Esophagus muscularis mucosa (tissue), 4 donors: Measurements from ENCODE around the gene FDXR. TPM values are rescaled to one million over a fixed set of nuclear protein-coding genes. Genes with fewer than 3 reads are reported as not detected.
A peak's percentile ranks its signal among the peaks of the same experiment; 100 is the strongest.

ENCODE experiments used
- DNase-seq: peaks from one replicate; pipeline ENCODE4 v3.0.0-alpha.2; 2017; ENCODE audit errors: extremely low spot score
- H3K27ac ChIP-seq, 4 donors: fragments of 200-600 bp; sonication (generic); replicated peaks in 1 of 4; 1 replicate in 3 of 4; 2 replicates in 1 of 4; pipeline ENCODE4 v1.5.1; 2016 to 2019; ENCODE audit warnings: mild to moderate bottlenecking in 1 of 4
- H3K27me3 ChIP-seq, 4 donors: fragments of 200-600 bp; sonication (generic); one replicate each; pipeline versions ENCODE4 v1.5.1 to v1.6.0; 2016 to 2019
- H3K36me3 ChIP-seq, 4 donors: fragments of 200-600 bp; sonication (generic); one replicate each; pipeline ENCODE4 v1.5.1; 2016 to 2019
- H3K4me1 ChIP-seq, 4 donors: fragments of 200-600 bp; sonication (generic); one replicate each; pipeline ENCODE4 v1.5.1; 2016 to 2019
- H3K4me3 ChIP-seq, 4 donors: fragments of 200-600 bp; sonication (generic); 1 replicate in 2 of 4; 2 replicates in 2 of 4; pipeline ENCODE4 v1.5.1; 2016 to 2019; ENCODE audit warnings: mild to moderate bottlenecking in 4 of 4, moderate library complexity in 1 of 4
- H3K9me3 ChIP-seq, 4 donors: fragments of 200-600 bp; sonication (generic); 1 replicate in 3 of 4; 2 replicates in 1 of 4; pipeline ENCODE4 v1.5.1; 2016 to 2019
- CTCF ChIP-seq, 3 experiments: fragments of 200-600 bp in 2 of 3; fragments of 450-650 bp in 1 of 3; sonication (generic) in 2 of 3; IDR thresholded peaks; one replicate each; pipeline ENCODE4 v1.5.1; 2017 to 2019; ENCODE audit warnings: antibody characterized with exemption in 3 of 3, mild to moderate bottlenecking in 2 of 3, moderate library complexity in 1 of 3
- EP300 ChIP-seq: sonication (generic); formaldehyde crosslinking; IDR thresholded peaks from one replicate; pipeline ENCODE4 v1.6.1; 2017; ENCODE audit warnings: antibody characterized with exemption
- POLR2A ChIP-seq: fragments of 450-650 bp; IDR thresholded peaks from one replicate; pipeline ENCODE4 v1.6.1; 2017; ENCODE audit warnings: antibody characterized with exemption, moderate library complexity, mild to moderate bottlenecking, low read depth
- POLR2AphosphoS5 ChIP-seq, 2 donors: sonication (generic); formaldehyde crosslinking; IDR thresholded peaks; one replicate each; pipeline ENCODE4 v1.6.1; 2017; ENCODE audit warnings: antibody characterized with exemption in 2 of 2
- WGBS: methylation state at CpG from one replicate; pipeline ENCODE4 v1.1.5; 2018; 5-methylcytosine and 5-hydroxymethylcytosine counted together
- intact Hi-C: fragments of 100-400 bp; cut with DNase I; formaldehyde crosslinking; loops from one replicate; pipeline ENCODE4 v1.15.1; 2023
- total RNA-seq, 4 donors: library from RNA; depleted of rRNA; stranded (reverse); fragments of >200 nt; gene quantifications; one replicate each; pipeline versions ENCODE4 v1.1.0 to v1.2.1, GENCODE V29; 2016

FDXR gene
- total RNA-seq, 4 donors from 2014 or later: 4.9 to 10.6 (median 7.0) TPM

DNA sequence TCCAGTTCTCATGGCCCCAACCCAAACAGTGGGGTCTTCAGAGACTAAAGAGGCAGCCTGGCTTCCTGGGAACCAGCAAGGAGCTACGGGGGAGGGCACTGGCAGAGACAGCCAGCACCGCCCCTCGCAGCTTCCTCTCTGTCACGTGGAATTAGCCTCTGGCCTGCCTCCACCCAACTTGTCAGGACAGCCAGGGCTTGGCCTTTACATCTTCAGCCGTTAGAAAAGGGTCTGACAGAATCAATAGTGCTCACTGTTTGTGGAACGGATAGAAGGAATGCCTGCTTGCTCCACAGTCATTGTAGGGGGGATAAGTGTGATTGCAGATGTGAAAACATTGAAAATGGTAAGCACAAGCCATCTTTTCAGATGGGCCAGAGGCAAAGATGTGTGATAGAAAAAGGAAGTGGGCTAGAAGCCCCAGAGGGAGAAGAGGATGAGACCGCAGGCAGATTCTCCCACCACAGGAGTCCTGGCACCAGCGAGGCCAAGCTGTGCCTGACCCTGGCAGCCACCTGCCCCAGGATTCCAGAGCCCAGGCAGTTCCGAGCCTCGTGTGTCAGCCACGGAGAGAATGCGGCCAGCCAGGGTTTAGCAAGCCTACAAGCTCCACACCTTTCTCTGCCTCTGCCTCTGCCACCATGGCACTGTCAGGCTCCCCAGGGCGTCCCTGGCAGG, 31.7 kb downstream of the FDXR start:
- Histone ChIP-seq H3K36me3 (peaks cover 0 to 25% (median 10%) of the 10 kb centered on the region in 4 donors), H3K9me3 (no peaks in the 10 kb centered on the region), H3K4me3 (no peak overlapping the region), H3K27me3 (peaks cover 0 to 23% (median 0%) of the 10 kb centered on the region in 4 donors), H3K4me1 (peaks cover 21 to 38% (median 36%) of the 10 kb centered on the region in 4 donors), H3K27ac (peak overlapping the region; percentile 18 to 71 (median 56))
- intact Hi-C loops: no loop called here
- no peak for DNase-seq
- TF ChIP-seq POLR2AphosphoS5 (IDR thresholded peaks at IDR 0.05) (peak in 1 of 2 donors; percentile 8), EP300 (no peak)
- 40% methylated on average over 10 of the region's 13 CpGs for WGBS

DNA sequence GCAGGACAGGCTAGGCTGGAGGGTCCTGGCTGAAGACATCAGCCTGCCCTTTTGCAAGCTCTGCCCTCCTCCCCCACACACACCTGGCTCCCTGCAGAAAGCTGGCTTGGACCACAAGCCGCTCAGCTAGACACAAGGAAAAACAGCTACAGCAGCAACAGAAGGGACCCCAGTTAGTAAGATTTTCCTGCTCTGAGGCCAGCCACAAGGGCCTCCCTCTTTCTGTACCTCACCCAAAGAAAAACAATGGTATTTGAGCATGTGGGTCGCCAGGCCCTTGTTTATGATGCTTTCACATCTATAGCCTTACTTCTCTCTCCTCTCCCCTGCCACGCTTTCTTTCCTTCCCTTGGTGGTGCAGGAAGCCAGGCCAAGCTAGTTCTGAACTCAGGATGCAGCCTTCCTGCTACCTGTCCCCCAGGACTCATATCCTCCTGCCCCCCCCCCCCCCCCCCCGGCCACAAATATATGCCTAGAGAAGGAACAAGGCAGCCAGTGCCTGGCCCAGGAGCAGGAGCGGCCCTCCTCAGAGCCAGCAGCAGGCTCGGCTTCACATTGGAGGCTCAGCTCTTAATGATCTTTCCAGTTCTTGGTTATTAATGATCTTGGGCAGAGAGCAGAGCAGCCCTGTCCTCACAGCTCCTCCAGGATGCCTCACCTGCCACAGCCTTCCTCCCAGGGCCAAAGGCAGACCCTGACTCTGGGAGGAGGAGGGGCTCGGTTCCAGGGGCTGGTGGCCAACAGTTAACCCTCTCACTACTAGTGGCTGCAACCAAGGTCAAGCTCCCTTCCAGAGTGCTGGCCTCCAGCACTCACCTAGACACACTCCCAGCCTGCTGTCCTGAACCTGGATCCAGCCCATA, 32.6 kb downstream of the FDXR start:
- Histone ChIP-seq H3K4me1 (peaks cover 21 to 38% (median 36%) of the 10 kb centered on the region in 4 donors), H3K27ac (peak overlapping the region in 3 of 4 donors; percentile 18 to 71 (median 59)), H3K4me3 (no peak overlapping the region), H3K27me3 (peaks cover 0 to 16% (median 0%) of the 10 kb centered on the region in 4 donors), H3K9me3 (no peaks in the 10 kb centered on the region), H3K36me3 (peaks cover 0 to 34% (median 15%) of the 10 kb centered on the region in 4 donors)
- 76% methylated on average over 4 of the region's 7 CpGs for WGBS
- DNase-seq: no peak
- intact Hi-C loops: no loop called here
- TF ChIP-seq POLR2AphosphoS5 (IDR thresholded peaks at IDR 0.05) (no peak), EP300 (no peak), CTCF (IDR thresholded peaks at IDR 0.05) (no peak), POLR2A (no peak)

- peaks cover 0 to 4% (median 0%) of the 10 kb centered on the region in 4 donors for H3K27me3 ChIP-seq
- TF ChIP-seq CTCF (IDR thresholded peaks at IDR 0.05) (no peak), POLR2AphosphoS5 (IDR thresholded peaks at IDR 0.05) (no peak)
- H3K9me3 ChIP-seq: no peaks in the 10 kb centered on the region
- H3K4me3 ChIP-seq: no peak overlapping the region
- whole genome bisulfite sequencing: 95% methylated on average over 9 of the region's 9 CpGs
- no peak overlapping the region for H3K27ac ChIP-seq
- peaks cover 21 to 36% (median 34%) of the 10 kb centered on the region in 4 donors for H3K4me1 ChIP-seq
- H3K36me3 ChIP-seq: peaks cover 0 to 37% (median 17%) of the 10 kb centered on the region in 4 donors
- intact Hi-C loops: no loop called here
- no peak for DNase-seq
Measured at GRCh38 chr17:74838274-74838673, 34.5 kb downstream of the FDXR start.

DNA sequence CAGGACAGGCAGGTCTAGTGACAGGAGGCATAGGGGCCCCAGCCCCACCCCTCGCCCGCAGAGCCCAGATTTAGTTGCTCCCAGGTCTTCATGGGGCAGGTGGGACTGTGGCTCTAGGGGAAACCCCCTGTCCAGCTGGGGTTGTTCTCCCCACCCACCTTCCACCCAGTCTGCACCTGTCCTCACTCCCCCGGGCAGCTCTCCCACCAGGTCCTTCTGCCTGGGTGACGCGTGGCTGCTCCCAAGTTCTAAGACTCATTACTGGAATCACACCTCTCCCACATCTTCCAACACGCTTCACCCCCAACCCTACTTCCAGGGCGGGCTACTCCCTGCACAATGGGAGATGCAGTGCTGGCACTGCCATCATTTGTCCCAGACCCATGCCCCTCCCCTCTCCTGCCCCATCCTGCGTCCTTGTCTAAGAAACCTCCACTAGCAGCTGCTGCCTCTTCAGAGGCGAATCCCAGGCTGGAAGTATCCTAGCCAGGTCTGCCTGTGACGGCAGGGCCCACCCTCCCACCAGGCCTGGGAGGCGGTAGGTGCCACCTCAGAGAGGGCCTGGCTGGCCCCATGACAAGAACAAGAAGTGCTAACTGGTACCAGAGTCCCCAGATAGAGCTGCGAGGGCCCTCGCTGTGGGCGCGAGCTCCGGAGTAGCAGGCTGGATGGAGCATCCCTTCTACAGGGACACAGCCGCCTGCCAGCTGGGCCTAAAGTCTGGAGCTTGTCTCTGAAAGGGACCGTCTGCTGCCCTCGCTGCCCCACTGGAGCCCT, 35.9 kb downstream of the FDXR start:
- Histone ChIP-seq H3K4me3 (no peak overlapping the region), H3K9me3 (no peaks in the 10 kb centered on the region), H3K27me3 (no peaks in the 10 kb centered on the region), H3K4me1 (peaks cover 14 to 22% (median 20%) of the 10 kb centered on the region in 4 donors), H3K27ac (no peak overlapping the region), H3K36me3 (peaks cover 0 to 37% (median 17%) of the 10 kb centered on the region in 4 donors)
- WGBS: over 99% methylated on average over 11 of the region's 19 CpGs
- intact Hi-C loops: no loop called here
- TF ChIP-seq EP300 (no peak), POLR2AphosphoS5 (IDR thresholded peaks at IDR 0.05) (no peak), POLR2A (no peak), CTCF (IDR thresholded peaks at IDR 0.05) (no peak)
- DNase-seq: no peak
